ENCODE measurements around the gene EP400. TPM values are rescaled to one million over a fixed set of nuclear protein-coding genes. Genes with fewer than 3 reads are reported as not detected.
A peak's percentile ranks its signal among the peaks of the same experiment; 100 is the strongest.

Gene EP400
- total and polyA plus RNA-seq, 9 of the 15 experiments (the other 6 are each of a cell fraction or from before 2014, with no cell fraction given), result 4.5 to 58.0 (median 7.0) TPM

DNA sequence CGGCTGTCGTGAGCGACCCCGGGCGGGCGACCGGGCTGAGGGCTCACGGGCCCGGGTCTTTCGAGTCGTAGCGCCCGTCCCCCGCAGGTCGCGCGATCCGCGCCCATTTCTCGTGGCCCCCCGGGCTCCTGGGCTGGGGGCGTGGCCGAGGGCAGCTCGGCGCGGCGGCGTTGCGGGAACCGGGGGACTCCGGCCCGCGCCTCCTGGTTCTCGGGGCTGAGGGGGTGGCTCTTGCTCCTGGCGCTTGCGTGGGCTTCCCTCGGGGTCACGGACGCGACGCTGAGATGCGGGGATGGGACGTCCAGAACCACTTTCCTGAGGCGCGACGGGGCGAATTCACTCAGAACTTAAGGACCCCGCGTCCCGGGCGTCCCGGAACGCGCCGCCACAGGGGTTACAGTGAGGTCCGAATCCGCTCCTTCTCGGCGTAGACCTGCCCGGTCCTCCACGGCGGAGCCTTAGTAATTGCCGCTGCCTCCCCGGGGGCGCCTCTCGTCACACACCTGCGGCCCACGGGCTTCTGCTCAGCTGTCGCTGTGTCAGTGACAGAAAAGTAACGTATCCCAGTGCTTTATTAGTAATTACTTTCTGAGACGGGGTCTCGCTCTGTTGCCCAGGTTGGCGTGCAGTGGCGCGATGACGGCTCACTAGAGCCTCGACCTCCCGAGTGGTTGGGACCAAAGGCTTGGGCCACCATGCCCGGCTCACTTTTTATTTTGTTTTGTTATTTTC is 606 bp downstream of the EP400 start (continued):
- TF ChIP-seq DMBX1 (CRISPR knock-in tag; IDR thresholded peaks at IDR 0.05; ENCODE audit: borderline replicate concordance) (no peak), HINFP (tag; conservative IDR thresholded peaks at IDR 0.05; ENCODE audit: low read depth) (no peak), CHD2 (IDR thresholded peaks at IDR 0.05; ENCODE audit: low read depth, low read length) (no peak), SOX6 (IDR thresholded peaks at IDR 0.05) (no peak), WHSC1 (IDR thresholded peaks at IDR 0.05; ENCODE audit: low read length) (no peak), ZNF24 (IDR thresholded peaks at IDR 0.05) (no peak), SMAD3 (CRISPR knock-in tag; conservative IDR thresholded peaks at IDR 0.05) (no peak), ZFP1 (CRISPR knock-in tag; IDR thresholded peaks at IDR 0.05) (no peak), ZNF212 (CRISPR knock-in tag; IDR thresholded peaks at IDR 0.05) (no peak), MAZ (CRISPR knock-in tag; conservative IDR thresholded peaks at IDR 0.05 in 1 of 2, IDR thresholded peaks at IDR 0.05 in 1 of 2) (no peak), JUN (IDR thresholded peaks at IDR 0.05; ENCODE audit: borderline replicate concordance, low read depth, low read length) (no peak), JUN (CRISPR knock-in tag; IDR thresholded peaks at IDR 0.05; ENCODE audit: borderline replicate concordance) (0 out of 2 replicates have a peak, but pooled peaks have one; percentile 41), RCOR1 (IDR thresholded peaks at IDR 0.05; ENCODE audit: borderline replicate concordance in 1 of 2, low read depth in 2 of 2, low read length in 2 of 2) (no peak), ZNF184 (CRISPR knock-in tag; IDR thresholded peaks at IDR 0.05) (no peak), CEBPB (tag; IDR thresholded peaks at IDR 0.05) (no peak), ZNF347 (CRISPR knock-in tag; IDR thresholded peaks at IDR 0.05; ENCODE audit: low read depth) (no peak), KLF13 (tag; IDR thresholded peaks at IDR 0.05; ENCODE audit: borderline replicate concordance, low read depth) (peak; percentile 70; the same call in 1 of the 2 replicates), FOXM1 (IDR thresholded peaks at IDR 0.05; ENCODE audit: low read depth) (no peak), FOXM1 (CRISPR knock-in tag; IDR thresholded peaks at IDR 0.05; ENCODE audit: low read depth) (no peak), ARNT (IDR thresholded peaks at IDR 0.05) (no peak)
- TF ChIP-seq, protein P1, sequence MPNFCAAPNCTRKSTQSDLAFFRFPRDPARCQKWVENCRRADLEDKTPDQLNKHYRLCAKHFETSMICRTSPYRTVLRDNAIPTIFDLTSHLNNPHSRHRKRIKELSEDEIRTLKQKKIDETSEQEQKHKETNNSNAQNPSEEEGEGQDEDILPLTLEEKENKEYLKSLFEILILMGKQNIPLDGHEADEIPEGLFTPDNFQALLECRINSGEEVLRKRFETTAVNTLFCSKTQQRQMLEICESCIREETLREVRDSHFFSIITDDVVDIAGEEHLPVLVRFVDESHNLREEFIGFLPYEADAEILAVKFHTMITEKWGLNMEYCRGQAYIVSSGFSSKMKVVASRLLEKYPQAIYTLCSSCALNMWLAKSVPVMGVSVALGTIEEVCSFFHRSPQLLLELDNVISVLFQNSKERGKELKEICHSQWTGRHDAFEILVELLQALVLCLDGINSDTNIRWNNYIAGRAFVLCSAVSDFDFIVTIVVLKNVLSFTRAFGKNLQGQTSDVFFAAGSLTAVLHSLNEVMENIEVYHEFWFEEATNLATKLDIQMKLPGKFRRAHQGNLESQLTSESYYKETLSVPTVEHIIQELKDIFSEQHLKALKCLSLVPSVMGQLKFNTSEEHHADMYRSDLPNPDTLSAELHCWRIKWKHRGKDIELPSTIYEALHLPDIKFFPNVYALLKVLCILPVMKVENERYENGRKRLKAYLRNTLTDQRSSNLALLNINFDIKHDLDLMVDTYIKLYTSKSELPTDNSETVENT (CRISPR knock-in tag; IDR thresholded peaks at IDR 0.05), result no peak
- TF ChIP-seq, protein P2, sequence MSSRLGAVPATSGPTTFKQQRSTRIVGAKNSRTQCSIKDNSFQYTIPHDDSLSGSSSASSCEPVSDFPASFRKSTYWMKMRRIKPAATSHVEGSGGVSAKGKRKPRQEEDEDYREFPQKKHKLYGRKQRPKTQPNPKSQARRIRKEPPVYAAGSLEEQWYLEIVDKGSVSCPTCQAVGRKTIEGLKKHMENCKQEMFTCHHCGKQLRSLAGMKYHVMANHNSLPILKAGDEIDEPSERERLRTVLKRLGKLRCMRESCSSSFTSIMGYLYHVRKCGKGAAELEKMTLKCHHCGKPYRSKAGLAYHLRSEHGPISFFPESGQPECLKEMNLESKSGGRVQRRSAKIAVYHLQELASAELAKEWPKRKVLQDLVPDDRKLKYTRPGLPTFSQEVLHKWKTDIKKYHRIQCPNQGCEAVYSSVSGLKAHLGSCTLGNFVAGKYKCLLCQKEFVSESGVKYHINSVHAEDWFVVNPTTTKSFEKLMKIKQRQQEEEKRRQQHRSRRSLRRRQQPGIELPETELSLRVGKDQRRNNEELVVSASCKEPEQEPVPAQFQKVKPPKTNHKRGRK (tag; IDR thresholded peaks at IDR 0.05), result no peak
- TF ChIP-seq, protein P3, sequence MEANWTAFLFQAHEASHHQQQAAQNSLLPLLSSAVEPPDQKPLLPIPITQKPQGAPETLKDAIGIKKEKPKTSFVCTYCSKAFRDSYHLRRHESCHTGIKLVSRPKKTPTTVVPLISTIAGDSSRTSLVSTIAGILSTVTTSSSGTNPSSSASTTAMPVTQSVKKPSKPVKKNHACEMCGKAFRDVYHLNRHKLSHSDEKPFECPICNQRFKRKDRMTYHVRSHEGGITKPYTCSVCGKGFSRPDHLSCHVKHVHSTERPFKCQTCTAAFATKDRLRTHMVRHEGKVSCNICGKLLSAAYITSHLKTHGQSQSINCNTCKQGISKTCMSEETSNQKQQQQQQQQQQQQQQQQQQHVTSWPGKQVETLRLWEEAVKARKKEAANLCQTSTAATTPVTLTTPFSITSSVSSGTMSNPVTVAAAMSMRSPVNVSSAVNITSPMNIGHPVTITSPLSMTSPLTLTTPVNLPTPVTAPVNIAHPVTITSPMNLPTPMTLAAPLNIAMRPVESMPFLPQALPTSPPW (CRISPR knock-in tag; IDR thresholded peaks at IDR 0.05), result no peak
